Fibroblast of pulmonary artery (primary cell): Measurements from ENCODE around the gene RTP5.
"Not testable (repeated sequence)": the region's sequence is repeated elsewhere in the genome, so short reads cannot be mapped to it uniquely, and the experiment has no call there.

Experiments used
- DNase-seq: peaks from one replicate; pipeline ENCODE4 v3.0.0-alpha.2; 2010; ENCODE audit warnings: low read depth
- H3K4me3 ChIP-seq: replicated peaks from 2 replicates; pipeline ENCODE4 v1.5.1; 2011; ENCODE audit warnings: low read depth, mild to moderate bottlenecking, control low read depth, low read length, moderate library complexity
- CTCF ChIP-seq: IDR thresholded peaks from 2 replicates; pipeline ENCODE4 v1.5.1; 2011; ENCODE audit warnings: mild to moderate bottlenecking, control low read depth, low read length, inconsistent platforms; ENCODE audit errors: missing control alignments

RTP5 gene

GRCh38 chr2:241833101-241833663, 36.3 kb upstream of the RTP5 start:
- TF ChIP-seq CTCF: no peak
- peak; percentile 63 for DNase-seq
- H3K4me3 ChIP-seq: no peak overlapping the region

DNA sequence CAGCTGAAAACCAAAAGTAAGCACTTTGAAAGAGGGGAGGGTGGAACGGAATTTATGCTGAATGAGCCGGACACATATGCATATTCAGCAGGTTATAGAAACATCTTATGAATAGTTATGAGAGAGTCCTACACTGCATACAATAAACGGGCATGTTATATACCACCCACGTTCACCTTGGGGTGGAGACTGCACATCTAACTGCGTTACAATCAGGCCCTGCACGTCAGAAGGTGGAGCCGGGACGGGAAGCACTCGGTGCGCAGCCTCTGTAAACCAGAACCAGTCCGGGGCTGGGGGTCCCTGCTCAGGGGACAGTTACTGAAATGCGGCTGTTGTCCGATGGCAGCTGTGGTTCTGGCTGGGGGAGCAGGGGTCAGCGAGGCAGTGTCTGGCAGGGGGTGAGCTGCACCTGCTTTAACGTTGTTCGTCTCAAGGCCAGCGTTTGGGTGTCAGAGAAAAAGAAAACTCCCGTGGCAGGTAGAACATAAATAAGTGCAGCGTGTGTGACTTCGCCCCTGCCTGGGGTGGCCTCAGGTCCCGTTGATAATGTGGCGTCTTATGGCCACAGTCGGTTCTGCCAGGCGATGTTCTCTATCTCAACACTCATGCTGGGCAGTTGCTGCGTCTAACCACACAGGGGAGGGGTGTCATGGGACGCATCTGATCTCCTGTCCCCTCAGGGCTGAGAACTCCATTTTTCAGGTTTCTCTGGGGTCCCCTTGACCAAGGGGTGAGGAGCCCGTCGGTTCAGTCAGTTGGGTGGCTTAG, 35.6 kb upstream of the RTP5 start:
- H3K4me3 ChIP-seq: not testable (repeated sequence)

GRCh38 chr2:241834527-241835210, 34.9 kb upstream of the RTP5 start:
- TF ChIP-seq CTCF: no peak
- no peak overlapping the region for H3K4me3 ChIP-seq
- DNase-seq: no peak

More for the DNA sequence above, 35.6 kb upstream of the RTP5 start:
- DNase-seq: not testable (repeated sequence)

DNA sequence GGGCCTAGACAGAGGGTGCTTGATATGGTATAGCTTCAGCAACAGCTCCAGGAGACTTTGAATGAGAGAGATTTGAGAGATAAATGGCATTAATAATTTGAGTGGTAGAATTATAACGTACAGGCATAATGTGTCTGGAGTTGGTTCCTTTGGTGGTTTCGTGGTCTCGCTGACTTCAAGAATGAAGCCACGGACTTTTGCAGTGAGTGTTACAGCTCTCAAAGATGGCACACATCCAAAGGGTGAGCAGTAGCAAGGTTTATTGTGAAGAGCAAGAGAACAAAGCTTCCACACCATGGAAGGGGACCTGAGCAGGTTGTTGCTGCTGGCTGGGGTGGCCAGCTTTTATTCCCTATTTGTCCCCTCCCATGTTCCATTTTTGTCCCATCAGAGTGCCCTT, 33.9 kb upstream of the RTP5 start:
- no peak for TF ChIP-seq CTCF
- H3K4me3 ChIP-seq: no peak overlapping the region
- DNase-seq: no peak

DNA sequence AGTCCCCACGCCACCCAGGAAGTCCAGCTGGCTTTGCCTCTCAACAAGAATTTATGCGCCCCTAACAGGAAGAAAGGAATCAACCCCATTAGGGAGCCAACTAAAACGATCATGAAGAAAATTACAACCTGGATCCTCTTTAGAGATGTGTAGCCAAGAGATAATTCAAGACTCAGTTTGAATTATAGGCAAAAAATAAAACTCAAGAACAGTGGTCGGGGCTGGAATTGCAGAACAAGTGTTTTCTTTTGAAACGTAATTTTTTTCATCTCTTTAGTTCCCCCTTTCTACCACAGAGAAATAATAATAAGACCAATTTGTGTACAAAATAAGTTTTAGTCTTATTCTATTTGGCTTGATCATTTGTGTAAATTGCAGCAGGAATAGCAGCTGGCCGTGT, 33.2 kb upstream of the RTP5 start:
- DNase-seq: no peak
- no peak overlapping the region for H3K4me3 ChIP-seq
- TF ChIP-seq CTCF: no peak

DNA sequence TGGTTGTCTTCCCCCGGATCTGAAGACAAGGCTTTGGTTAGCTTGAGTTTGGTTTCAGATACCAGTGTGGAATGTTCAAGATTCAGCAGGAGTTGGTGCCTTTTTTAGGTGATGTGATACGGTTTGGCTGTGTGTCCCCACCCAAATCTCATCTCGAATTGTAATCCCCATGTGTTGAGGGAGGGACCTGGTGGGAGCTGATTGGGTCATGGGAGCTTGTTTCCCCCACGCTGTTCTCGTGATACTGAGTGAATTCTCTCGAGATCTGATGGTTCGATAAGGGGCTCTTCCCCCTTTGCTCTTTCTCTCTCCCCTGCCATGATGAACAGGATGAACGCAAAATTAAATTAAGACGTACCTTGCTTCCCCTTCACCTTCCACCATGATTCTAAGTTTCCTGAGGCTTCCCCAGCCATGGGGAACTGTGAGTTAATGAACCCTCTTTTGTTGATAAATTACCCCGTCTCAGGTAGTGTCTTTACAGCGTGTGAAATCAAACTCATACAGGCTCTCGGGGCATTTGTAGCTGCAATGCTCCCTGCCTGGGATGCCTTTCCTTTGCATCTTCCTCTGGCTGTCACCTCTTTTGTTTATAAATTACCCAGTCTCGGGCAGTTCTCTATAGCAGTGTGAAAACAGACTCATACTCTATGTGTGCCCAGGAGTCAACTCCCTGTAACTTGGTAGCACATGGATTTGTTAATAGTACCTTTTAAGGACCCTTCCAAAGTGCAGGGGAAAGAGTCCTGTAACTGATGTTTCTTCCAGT, 32.1 kb upstream of the RTP5 start:
- no peak for DNase-seq
- H3K4me3 ChIP-seq: no peak overlapping the region
- TF ChIP-seq CTCF: no peak
